Activated CD8-positive, alpha-beta T cell treated with anti-CD3 and anti-CD28 coated beads for 36 hours (primary cell): Measurements from ENCODE around the gene OR6X1. TPM values are rescaled to one million over a fixed set of nuclear protein-coding genes. Genes with fewer than 3 reads are reported as not detected.
A peak's percentile ranks its signal among the peaks of the same experiment; 100 is the strongest.

Experiments
- ATAC-seq: fragments of 200-7000 bp; cut with Tn5 transposase; one replicate; pipeline ENCODE4 v1.10.0; 2021; ENCODE audit warnings: mild to moderate bottlenecking, moderate library complexity
- CTCF ChIA-PET: fragments of 350-600 bp; sonication (Branson Sonifier 250); formaldehyde crosslinking; loops from one replicate; lab custom pipeline; 2021; ENCODE audit warnings: antibody characterized with exemption; lab: Charles Lee
- POLR2A ChIA-PET: fragments of 350-600 bp; sonication (Branson Sonifier 250); formaldehyde crosslinking; loops from one replicate; lab custom pipeline; 2021; ENCODE audit warnings: antibody characterized with exemption; lab: Charles Lee
- DNase-seq: peaks from one replicate; pipeline ENCODE4 v3.0.0-alpha.2; 2020
- H3K27ac Mint-ChIP-seq: one replicate; pipeline ENCODE4 v1.8.0; 2021; ENCODE audit warnings: mild to moderate bottlenecking, mixed read lengths
- H3K27me3 Mint-ChIP-seq: one replicate; pipeline ENCODE4 v1.8.0; 2021; ENCODE audit warnings: mixed read lengths
- H3K36me3 Mint-ChIP-seq: one replicate; pipeline ENCODE4 v1.8.0; 2021; ENCODE audit warnings: low read depth, mixed read lengths
- H3K4me1 Mint-ChIP-seq: one replicate; pipeline ENCODE4 v1.8.0; 2021; ENCODE audit warnings: low read depth, mixed read lengths
- H3K4me3 Mint-ChIP-seq: one replicate; pipeline ENCODE4 v1.8.0; 2021; ENCODE audit warnings: mild to moderate bottlenecking, moderate library complexity, mixed read lengths
- H3K9me3 Mint-ChIP-seq: one replicate; pipeline ENCODE4 v1.8.0; 2021; ENCODE audit warnings: mixed read lengths
- intact Hi-C: fragments of 100-400 bp; cut with micrococcal nuclease; formaldehyde crosslinking; loops from one replicate; pipeline ENCODE4 v1.10.0; 2022
- total RNA-seq, 2 experiments: library from RNA; stranded (reverse); gene quantifications; one replicate each; pipeline ENCODE4 v1.2.3, GENCODE V29; 2021
- TF ChIP-seq, protein P1 (sequence below): fragments of 200-600 bp; IDR thresholded peaks from one replicate; pipeline ENCODE4 v1.8.0; 2022; ENCODE audit warnings: antibody characterized with exemption, mild to moderate bottlenecking

Gene OR6X1
- total RNA-seq, 2 experiments from 2014 or later = not detected

DNA sequence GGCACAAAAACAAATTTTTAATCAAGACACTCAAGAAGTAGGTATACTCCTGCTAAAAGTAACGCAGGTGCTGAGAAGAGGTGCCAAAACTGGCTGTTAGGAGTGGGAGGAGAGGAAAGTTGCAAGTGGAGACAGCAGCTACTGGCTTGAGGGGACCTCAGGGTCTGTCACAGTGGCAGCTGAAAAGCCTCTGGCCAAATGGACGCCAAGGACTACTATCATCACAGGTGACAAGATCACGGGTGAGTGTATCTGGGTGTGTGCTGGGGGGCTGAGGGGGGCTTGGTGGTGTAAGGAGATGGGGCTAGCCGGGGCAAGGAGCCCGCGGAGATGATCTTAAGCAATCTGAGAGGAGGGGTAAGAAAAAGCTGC, 13.5 kb downstream of the OR6X1 start:
- CTCF ChIA-PET = interaction anchor here (1.0 kb wide), 1 partner anchor 33 kb away, joined by 3 read pairs; no protein-coding TSS in a partner anchor
- Mint-ChIP-seq H3K9me3 (no peaks in the 10 kb centered on the region), H3K36me3 (peaks cover 25% of the 10 kb centered on the region), H3K4me3 (peak overlapping the region; percentile 82), H3K4me1 (peaks cover 33% of the 10 kb centered on the region), H3K27me3 (no peaks in the 10 kb centered on the region), H3K27ac (peak overlapping the region; percentile 80)
- intact Hi-C loops = no loop called here
- no peak for ATAC-seq
- DNase-seq = no peak
- POLR2A ChIA-PET = interaction anchor here (0.6 to 1.0 kb wide), 3 partner anchors 8 to 997 kb away, joined by 3 read pairs; no protein-coding TSS in a partner anchor
- TF ChIP-seq, protein P1, sequence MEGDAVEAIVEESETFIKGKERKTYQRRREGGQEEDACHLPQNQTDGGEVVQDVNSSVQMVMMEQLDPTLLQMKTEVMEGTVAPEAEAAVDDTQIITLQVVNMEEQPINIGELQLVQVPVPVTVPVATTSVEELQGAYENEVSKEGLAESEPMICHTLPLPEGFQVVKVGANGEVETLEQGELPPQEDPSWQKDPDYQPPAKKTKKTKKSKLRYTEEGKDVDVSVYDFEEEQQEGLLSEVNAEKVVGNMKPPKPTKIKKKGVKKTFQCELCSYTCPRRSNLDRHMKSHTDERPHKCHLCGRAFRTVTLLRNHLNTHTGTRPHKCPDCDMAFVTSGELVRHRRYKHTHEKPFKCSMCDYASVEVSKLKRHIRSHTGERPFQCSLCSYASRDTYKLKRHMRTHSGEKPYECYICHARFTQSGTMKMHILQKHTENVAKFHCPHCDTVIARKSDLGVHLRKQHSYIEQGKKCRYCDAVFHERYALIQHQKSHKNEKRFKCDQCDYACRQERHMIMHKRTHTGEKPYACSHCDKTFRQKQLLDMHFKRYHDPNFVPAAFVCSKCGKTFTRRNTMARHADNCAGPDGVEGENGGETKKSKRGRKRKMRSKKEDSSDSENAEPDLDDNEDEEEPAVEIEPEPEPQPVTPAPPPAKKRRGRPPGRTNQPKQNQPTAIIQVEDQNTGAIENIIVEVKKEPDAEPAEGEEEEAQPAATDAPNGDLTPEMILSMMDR = peak; percentile 14

GRCh38 chr11:123738374-123738773, 15.9 kb downstream of the OR6X1 start:
- intact Hi-C loops = no loop called here
- Mint-ChIP-seq H3K9me3 (no peaks in the 10 kb centered on the region), H3K27ac (no peak overlapping the region), H3K36me3 (peaks cover 41% of the 10 kb centered on the region), H3K4me1 (peaks cover 33% of the 10 kb centered on the region), H3K27me3 (no peaks in the 10 kb centered on the region), H3K4me3 (no peak overlapping the region)
- ATAC-seq (no peak), DNase-seq (no peak)
- CTCF ChIA-PET = interaction anchor here (1.3 to 2.1 kb wide), 2 partner anchors 27 to 31 kb away, joined by 5 to 6 read pairs; no protein-coding TSS in a partner anchor
- POLR2A ChIA-PET = interaction anchor here (1.2 kb wide), 1 partner anchor 67 kb away, joined by 3 read pairs; no protein-coding TSS in a partner anchor
- TF ChIP-seq, protein P1 = no peak

GRCh38 chr11:123736769-123737168, 17.5 kb downstream of the OR6X1 start:
- Mint-ChIP-seq H3K4me3 (no peak overlapping the region), H3K4me1 (peaks cover 25% of the 10 kb centered on the region), H3K27ac (no peak overlapping the region), H3K27me3 (no peaks in the 10 kb centered on the region), H3K9me3 (no peaks in the 10 kb centered on the region), H3K36me3 (peaks cover 41% of the 10 kb centered on the region)
- DNase-seq = no peak
- intact Hi-C loops = no loop called here
- TF ChIP-seq, protein P1 = no peak
- no peak for ATAC-seq
- POLR2A ChIA-PET = no interaction called here
- CTCF ChIA-PET = no interaction called here

- TF ChIP-seq, protein P1 = no peak
- intact Hi-C loops = no loop called here
- POLR2A ChIA-PET = interaction anchor here (0.6 to 1.0 kb wide), 2 partner anchors 11 to 1391 kb away, joined by 3 read pairs; no protein-coding TSS in a partner anchor
- CTCF ChIA-PET = interaction anchor here (0.6 to 1.6 kb wide), 3 partner anchors 10 to 60 kb away, joined by 4 to 7 read pairs (median 4); no protein-coding TSS in a partner anchor
- Mint-ChIP-seq H3K36me3 (peaks cover 47% of the 10 kb centered on the region), H3K27me3 (no peaks in the 10 kb centered on the region), H3K4me1 (no peaks in the 10 kb centered on the region), H3K9me3 (peaks cover 24% of the 10 kb centered on the region), H3K27ac (no peak overlapping the region), H3K4me3 (no peak overlapping the region)
- no peak for ATAC-seq
- no peak for DNase-seq
These were observed 24.7 kb downstream of the OR6X1 start for GRCh38 chr11:123729602-123730001.

DNA sequence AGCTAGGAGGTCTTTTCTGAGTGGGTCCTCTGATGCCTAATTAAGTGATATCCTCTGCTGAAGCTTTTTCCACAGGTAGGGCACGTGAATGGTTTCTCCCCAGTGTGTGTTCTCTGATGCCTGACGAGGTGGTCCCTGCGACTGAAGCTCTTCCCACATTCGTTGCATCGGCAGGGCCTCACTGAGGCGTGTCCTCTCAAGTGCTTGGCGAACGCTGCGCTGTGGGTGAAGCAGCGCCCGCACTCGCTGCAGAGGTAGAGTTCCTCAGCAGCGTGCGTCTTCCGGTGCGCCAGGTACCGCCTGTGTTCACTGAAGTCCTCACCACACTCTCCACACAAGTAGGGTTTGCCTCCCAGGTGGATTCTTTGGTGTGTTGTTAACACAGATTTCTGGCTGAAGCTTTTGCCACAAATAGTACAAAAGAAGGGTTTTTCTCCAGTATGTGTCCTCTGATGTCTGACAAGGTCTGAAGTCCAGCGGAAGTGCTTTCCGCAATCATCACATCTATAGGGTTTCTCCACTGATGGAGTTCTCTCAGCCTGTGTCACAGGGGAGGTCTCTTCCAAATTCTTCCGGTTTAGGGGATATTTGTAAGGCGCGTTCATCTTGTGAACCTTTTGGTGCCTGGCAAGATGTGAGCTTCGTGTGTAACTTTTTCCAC, 28.2 kb downstream of the OR6X1 start:
- DNase-seq (no peak), ATAC-seq (no peak)
- intact Hi-C loops = no loop called here
- CTCF ChIA-PET = interaction anchor here (1.8 to 2.3 kb wide), 2 partner anchors 15 to 19 kb away, joined by 5 to 6 read pairs; no protein-coding TSS in a partner anchor
- POLR2A ChIA-PET = no interaction called here
- TF ChIP-seq, protein P1 = no peak
- Mint-ChIP-seq H3K9me3 (peaks cover 24% of the 10 kb centered on the region), H3K4me3 (no peak overlapping the region), H3K36me3 (peaks cover 57% of the 10 kb centered on the region), H3K4me1 (no peaks in the 10 kb centered on the region), H3K27ac (no peak overlapping the region), H3K27me3 (no peaks in the 10 kb centered on the region)
